Trophoblast cell (in vitro differentiated cells and primary cell): Measurements from ENCODE around the gene GRB2.
"Not testable (repeated sequence)": the region's sequence is repeated elsewhere in the genome, so short reads cannot be mapped to it uniquely, and the experiment has no call there.

Source experiments
- DNase-seq, 2 donors: peaks; one replicate each; pipeline ENCODE4 v3.0.0-alpha.2; 2016
- H2AFZ ChIP-seq: 2 replicates; pipeline ENCODE4 v1.6.1; 2013; ENCODE audit warnings: low read length, moderate library complexity, mild to moderate bottlenecking; ENCODE audit not compliant: insufficient read depth, poor library complexity
- H2AK5ac ChIP-seq: 2 replicates; pipeline ENCODE4 v1.6.1; 2013; ENCODE audit warnings: mild to moderate bottlenecking, low read length
- H2BK120ac ChIP-seq: 2 replicates; pipeline ENCODE4 v1.6.1; 2013; ENCODE audit warnings: low read length, mild to moderate bottlenecking, moderate library complexity; ENCODE audit not compliant: insufficient read depth, poor library complexity
- H2BK12ac ChIP-seq: 2 replicates; pipeline ENCODE4 v1.6.1; 2013; ENCODE audit warnings: mild to moderate bottlenecking, low read length, moderate library complexity
- H2BK5ac ChIP-seq: 2 replicates; pipeline ENCODE4 v1.6.1; 2013; ENCODE audit warnings: low read length, low read depth, moderate library complexity, mild to moderate bottlenecking; ENCODE audit not compliant: poor library complexity
- H3K14ac ChIP-seq: 2 replicates; pipeline ENCODE4 v1.6.1; 2013; ENCODE audit warnings: mild to moderate bottlenecking, low read length
- H3K18ac ChIP-seq: 2 replicates; pipeline ENCODE4 v1.6.1; 2013; ENCODE audit warnings: mild to moderate bottlenecking, low read length
- H3K23ac ChIP-seq: 2 replicates; pipeline ENCODE4 v1.6.1; 2013; ENCODE audit warnings: low read length
- H3K27ac ChIP-seq: 2 replicates; pipeline ENCODE4 v1.5.1; 2013; ENCODE audit warnings: low read depth, mild to moderate bottlenecking, inconsistent platforms, low read length, moderate library complexity
- H3K27me3 ChIP-seq: 2 replicates; pipeline ENCODE4 v1.6.1; 2013; ENCODE audit warnings: inconsistent platforms, mild to moderate bottlenecking, low read length, moderate library complexity; ENCODE audit not compliant: insufficient read depth
- H3K36me3 ChIP-seq, 2 experiments: 1 replicate in 1 of 2; 2 replicates in 1 of 2; pipeline ENCODE4 v1.6.1; 2013; ENCODE audit warnings: low read length in 2 of 2, mild to moderate bottlenecking in 2 of 2, moderate library complexity in 1 of 2; ENCODE audit not compliant: insufficient read depth in 2 of 2, control insufficient read depth in 1 of 2
- H3K4ac ChIP-seq: 2 replicates; pipeline ENCODE4 v1.6.1; 2013; ENCODE audit warnings: low read depth, mild to moderate bottlenecking, low read length, moderate library complexity
- H3K4me1 ChIP-seq, 2 experiments: 1 replicate in 1 of 2; 2 replicates in 1 of 2; pipeline ENCODE4 v1.6.1; 2013; ENCODE audit warnings: low read length in 2 of 2, mild to moderate bottlenecking in 2 of 2, moderate library complexity in 1 of 2; ENCODE audit not compliant: insufficient read depth in 2 of 2, control insufficient read depth in 1 of 2
- H3K4me2 ChIP-seq: 2 replicates; pipeline ENCODE4 v1.6.1; 2013; ENCODE audit warnings: inconsistent platforms, mild to moderate bottlenecking, low read length, moderate library complexity
- H3K4me3 ChIP-seq: 2 replicates; pipeline ENCODE4 v1.5.1; 2013; ENCODE audit warnings: mild to moderate bottlenecking, low read depth, low read length, inconsistent platforms
- H3K79me1 ChIP-seq: one replicate; pipeline ENCODE4 v1.6.1; 2013; ENCODE audit warnings: low read length
- H3K79me2 ChIP-seq: 2 replicates; pipeline ENCODE4 v1.6.1; 2013; ENCODE audit warnings: low read length, mild to moderate bottlenecking; ENCODE audit not compliant: control insufficient read depth, insufficient read depth, poor library complexity
- H3K9ac ChIP-seq: 2 replicates; pipeline ENCODE4 v1.6.1; 2013; ENCODE audit warnings: mild to moderate bottlenecking, low read length
- H3K9me3 ChIP-seq: 2 replicates; pipeline ENCODE4 v1.6.1; 2013; ENCODE audit warnings: low read depth, mild to moderate bottlenecking, control low read depth, inconsistent platforms, low read length; ENCODE audit not compliant: insufficient read depth
- H4K12ac ChIP-seq: 2 replicates; pipeline ENCODE4 v1.6.1; 2013; ENCODE audit warnings: low read depth, mild to moderate bottlenecking, low read length, moderate library complexity
- H4K8ac ChIP-seq: 2 replicates; pipeline ENCODE4 v1.6.1; 2013; ENCODE audit warnings: low read depth, mild to moderate bottlenecking, low read length, moderate library complexity
- H4K91ac ChIP-seq: one replicate; pipeline ENCODE4 v1.6.1; 2013; ENCODE audit warnings: low read depth, mild to moderate bottlenecking, low read length, moderate library complexity
- WGBS: extraction: QIAGEN DNeasy Blood & Tissue Kit; methylation state at CpG from one replicate; pipeline ENCODE4 v1.1.7; 2013; ENCODE audit warnings: missing lambda C conversion rate; ENCODE audit not compliant: insufficient read length, insufficient coverage; ENCODE audit errors: extremely low coverage; 5-methylcytosine and 5-hydroxymethylcytosine counted together

The GRB2 gene

GRCh38 chr17:75285123-75285522 lies 120.4 kb downstream of the GRB2 start:
- no peak overlapping the region for H3K9ac ChIP-seq
- H4K91ac ChIP-seq, result no peak overlapping the region
- H3K4me1 ChIP-seq, result peaks cover 2% of the 10 kb centered on the region in 2 experiments
- H3K4me3 ChIP-seq, result no peak overlapping the region
- no peak overlapping the region for H2BK120ac ChIP-seq
- no peak overlapping the region for H3K18ac ChIP-seq
- WGBS, result no CpG with 5 or more reads among the region's 6 CpGs
- no peak overlapping the region for H3K4me2 ChIP-seq
- peaks cover 5% of the 10 kb centered on the region for H3K79me1 ChIP-seq
- H3K23ac ChIP-seq, result no peak overlapping the region
- no peak overlapping the region for H3K4ac ChIP-seq
- H4K12ac ChIP-seq, result no peak overlapping the region
- H3K36me3 ChIP-seq, result peaks cover 0 to 4% of the 10 kb centered on the region in 2 experiments
- H4K8ac ChIP-seq, result no peak overlapping the region
- H2BK12ac ChIP-seq, result no peak overlapping the region
- no peak overlapping the region for H2AK5ac ChIP-seq
- H3K14ac ChIP-seq, result no peak overlapping the region
- H3K9me3 ChIP-seq, result no peaks in the 10 kb centered on the region
- H3K27me3 ChIP-seq, result no peaks in the 10 kb centered on the region
- H3K27ac ChIP-seq, result no peak overlapping the region
- H2AFZ ChIP-seq, result no peak overlapping the region
- no peak for DNase-seq
- no peak overlapping the region for H2BK5ac ChIP-seq
- H3K79me2 ChIP-seq, result no peaks in the 10 kb centered on the region

- H3K18ac ChIP-seq, H4K8ac ChIP-seq, DNase-seq, H3K27ac ChIP-seq, H3K9me3 ChIP-seq, H2BK120ac ChIP-seq, H3K4ac ChIP-seq, H2AK5ac ChIP-seq, H2BK5ac ChIP-seq, H3K4me2 ChIP-seq, H3K79me2 ChIP-seq, H2BK12ac ChIP-seq, H3K14ac ChIP-seq, H4K12ac ChIP-seq, H4K91ac ChIP-seq, H3K36me3 ChIP-seq, H2AFZ ChIP-seq, H3K79me1 ChIP-seq, H3K4me1 ChIP-seq, H3K23ac ChIP-seq, H3K9ac ChIP-seq, H3K27me3 ChIP-seq, H3K4me3 ChIP-seq: not testable (repeated sequence)
- no CpG with 5 or more reads among the region's 4 CpGs for WGBS
Observed at GRCh38 chr17:75280189-75280588, 125.3 kb downstream of the GRB2 start.

GRCh38 chr17:75277664-75278071 lies 127.8 kb downstream of the GRB2 start:
- no peak overlapping the region for H2AFZ ChIP-seq
- no peak overlapping the region for H4K12ac ChIP-seq
- no peak overlapping the region for H3K27ac ChIP-seq
- H3K4ac ChIP-seq, result no peak overlapping the region
- H3K14ac ChIP-seq, result no peak overlapping the region
- H3K9me3 ChIP-seq, result peaks cover 2% of the 10 kb centered on the region
- no peak overlapping the region for H2BK12ac ChIP-seq
- no peak overlapping the region for H2BK120ac ChIP-seq
- no peak overlapping the region for H4K8ac ChIP-seq
- no peak overlapping the region for H2BK5ac ChIP-seq
- H3K36me3 ChIP-seq, result peaks cover 3 to 5% of the 10 kb centered on the region in 2 experiments
- no peak overlapping the region for H3K9ac ChIP-seq
- H3K79me2 ChIP-seq, result no peaks in the 10 kb centered on the region
- H3K18ac ChIP-seq, result no peak overlapping the region
- no peaks in the 10 kb centered on the region for H3K27me3 ChIP-seq
- H3K4me3 ChIP-seq, result no peak overlapping the region
- H3K23ac ChIP-seq, result no peak overlapping the region
- WGBS, result no CpG with 5 or more reads among the region's 6 CpGs
- peak; percentile 79 to 80 for DNase-seq
- H2AK5ac ChIP-seq, result no peak overlapping the region
- no peaks in the 10 kb centered on the region for H3K79me1 ChIP-seq
- H3K4me1 ChIP-seq, result peaks cover 3 to 4% of the 10 kb centered on the region in 2 experiments
- no peak overlapping the region for H4K91ac ChIP-seq
- H3K4me2 ChIP-seq, result no peak overlapping the region

- Histone ChIP-seq H3K4me2 (no peak overlapping the region), H2BK12ac (no peak overlapping the region), H2AFZ (no peak overlapping the region), H3K4me1 (peaks cover 4 to 10% of the 10 kb centered on the region in 2 experiments), H3K23ac (no peak overlapping the region), H3K79me1 (peaks cover 10% of the 10 kb centered on the region), H3K36me3 (peaks cover 3% of the 10 kb centered on the region in 2 experiments), H3K27ac (no peak overlapping the region), H4K12ac (no peak overlapping the region), H3K14ac (no peak overlapping the region), H3K4ac (no peak overlapping the region), H4K8ac (no peak overlapping the region), H3K4me3 (no peak overlapping the region), H4K91ac (no peak overlapping the region), H3K27me3 (no peaks in the 10 kb centered on the region), H2AK5ac (no peak overlapping the region), H2BK5ac (no peak overlapping the region), H3K79me2 (peaks cover 5% of the 10 kb centered on the region), H2BK120ac (no peak overlapping the region), H3K9me3 (peaks cover 2% of the 10 kb centered on the region), H3K18ac (no peak overlapping the region), H3K9ac (no peak overlapping the region)
- WGBS, result no CpG with 5 or more reads among the region's 7 CpGs
- DNase-seq, result no peak
Observed at GRCh38 chr17:75273977-75274708, 131.3 kb downstream of the GRB2 start.
